ENCODE measurements around the gene HTT-AS.
A peak's percentile ranks its signal among the peaks of the same experiment; 100 is the strongest.
"Not testable (repeated sequence)": the region's sequence is repeated elsewhere in the genome, so short reads cannot be mapped to it uniquely, and the experiment has no call there.

The HTT-AS gene

DNA sequence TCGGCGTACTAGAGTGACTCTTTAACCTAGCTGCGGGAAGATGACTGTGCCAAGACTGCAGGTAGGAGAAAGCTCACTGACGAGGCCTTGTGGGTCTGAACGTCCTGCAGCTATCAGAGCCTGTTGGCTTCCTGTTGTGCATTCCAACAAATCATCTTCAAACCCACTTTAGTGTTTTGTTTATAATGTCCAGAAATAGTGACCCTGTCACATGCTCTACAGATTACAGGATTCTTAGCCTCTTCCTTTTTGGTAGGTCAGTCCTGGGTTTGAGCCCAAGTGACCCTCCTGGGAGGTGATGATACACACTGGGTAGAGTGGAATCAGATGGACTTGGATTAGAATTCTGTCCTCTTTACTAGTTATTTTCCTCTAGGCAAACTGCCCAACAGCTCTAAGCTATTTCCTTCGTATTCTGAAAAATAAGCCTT lies 33.4 kb upstream of the HTT-AS start:
- no peaks in the 10 kb centered on the region for H3K27me3 Mint-ChIP-seq
- peak overlapping the region; percentile 15 for H3K27ac Mint-ChIP-seq
- H3K9me3 Mint-ChIP-seq = no peaks in the 10 kb centered on the region
- no peak overlapping the region for H3K4me3 Mint-ChIP-seq
- peaks cover 17% of the 10 kb centered on the region for H3K4me1 Mint-ChIP-seq (ENCODE audit: low read depth)
- DNase-seq = no peak
- peaks cover 86% of the 10 kb centered on the region for H3K36me3 Mint-ChIP-seq (ENCODE audit: low read depth)

- no peaks in the 10 kb centered on the region for H3K9me3 Mint-ChIP-seq
- no peak for DNase-seq
- no peak overlapping the region for H3K4me3 Mint-ChIP-seq
- peaks cover 17% of the 10 kb centered on the region for H3K4me1 Mint-ChIP-seq (ENCODE audit: low read depth)
- H3K36me3 Mint-ChIP-seq (ENCODE audit: low read depth) = peaks cover 86% of the 10 kb centered on the region
- H3K27me3 Mint-ChIP-seq = no peaks in the 10 kb centered on the region
- H3K27ac Mint-ChIP-seq = peak overlapping the region; percentile 15
Observed at GRCh38 chr4:3107271-3107670, 32.9 kb upstream of the HTT-AS start.

DNA sequence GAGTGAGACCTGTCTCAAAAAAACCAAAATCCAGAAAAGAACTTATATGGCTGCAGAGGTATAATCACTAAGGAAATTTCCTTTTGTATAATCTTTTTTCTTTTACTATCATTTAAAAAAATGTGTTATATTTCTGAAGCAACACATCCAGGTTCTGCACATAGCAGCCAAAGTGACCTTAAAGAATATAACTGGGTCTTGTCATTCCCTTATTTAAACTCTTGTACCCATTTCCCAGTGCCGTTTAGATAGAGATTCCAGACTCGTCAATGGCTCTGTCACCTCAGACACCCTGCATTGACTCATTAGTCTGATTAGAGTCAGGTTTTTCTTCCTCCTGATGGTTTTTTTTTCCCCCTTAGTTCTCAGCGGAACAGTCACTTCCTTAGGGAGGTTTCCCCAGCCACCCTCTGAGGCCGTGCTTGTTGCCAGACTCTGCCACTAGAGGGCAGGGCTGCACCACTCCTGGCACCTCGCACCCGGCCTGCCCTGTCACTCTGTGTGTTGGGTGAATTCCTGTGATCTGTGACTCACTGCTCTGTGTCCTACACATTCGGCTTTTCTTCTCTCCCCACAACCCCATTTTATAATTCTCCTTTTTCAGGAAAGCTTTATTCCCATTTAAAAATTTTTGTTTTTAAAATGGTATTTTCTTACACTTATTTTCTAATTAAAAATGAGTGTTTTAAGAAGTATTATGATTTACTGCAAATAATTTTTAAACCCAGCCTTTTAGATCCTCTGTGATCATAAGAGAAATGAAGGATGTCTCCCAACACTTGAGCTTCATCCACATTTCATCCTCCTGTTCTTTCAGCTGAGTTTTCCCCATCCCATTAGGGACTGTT lies 32.2 kb upstream of the HTT-AS start:
- peaks cover 85% of the 10 kb centered on the region for H3K36me3 Mint-ChIP-seq (ENCODE audit: low read depth)
- peaks cover 17% of the 10 kb centered on the region for H3K4me1 Mint-ChIP-seq (ENCODE audit: low read depth)
- H3K27me3 Mint-ChIP-seq = no peaks in the 10 kb centered on the region
- peak; percentile 95 for DNase-seq
- H3K9me3 Mint-ChIP-seq = no peaks in the 10 kb centered on the region
- H3K27ac Mint-ChIP-seq = peak overlapping the region; percentile 84
- H3K4me3 Mint-ChIP-seq = no peak overlapping the region

- DNase-seq = no peak
- H3K27ac Mint-ChIP-seq = peak overlapping the region; percentile 27
- H3K36me3 Mint-ChIP-seq (ENCODE audit: low read depth) = peaks cover 76% of the 10 kb centered on the region
- H3K27me3 Mint-ChIP-seq = no peaks in the 10 kb centered on the region
- H3K4me3 Mint-ChIP-seq = no peak overlapping the region
- H3K4me1 Mint-ChIP-seq (ENCODE audit: low read depth) = peaks cover 7% of the 10 kb centered on the region
- H3K9me3 Mint-ChIP-seq = no peaks in the 10 kb centered on the region
Observed at GRCh38 chr4:3098346-3098745, 24.0 kb upstream of the HTT-AS start.

GRCh38 chr4:3096202-3096601 lies 21.9 kb upstream of the HTT-AS start:
- Mint-ChIP-seq H3K36me3 (ENCODE audit: low read depth) (peaks cover 75% of the 10 kb centered on the region), H3K27me3 (no peaks in the 10 kb centered on the region), H3K27ac (no peak overlapping the region), H3K4me1 (ENCODE audit: low read depth) (peaks cover 12% of the 10 kb centered on the region), H3K4me3 (no peak overlapping the region), H3K9me3 (no peaks in the 10 kb centered on the region)
- no peak for DNase-seq

GRCh38 chr4:3094701-3095100 lies 20.4 kb upstream of the HTT-AS start:
- H3K36me3 Mint-ChIP-seq (ENCODE audit: low read depth) = peaks cover 70% of the 10 kb centered on the region

GRCh38 chr4:3091464-3091863 lies 17.1 kb upstream of the HTT-AS start:
- Mint-ChIP-seq H3K4me1 (ENCODE audit: low read depth) (peaks cover 28% of the 10 kb centered on the region), H3K27me3 (no peaks in the 10 kb centered on the region), H3K4me3 (no peak overlapping the region), H3K36me3 (ENCODE audit: low read depth) (peaks cover 76% of the 10 kb centered on the region), H3K27ac (peak overlapping the region; percentile 34), H3K9me3 (no peaks in the 10 kb centered on the region)
- no peak for DNase-seq

More at GRCh38 chr4:3094701-3095100, 20.4 kb upstream of the HTT-AS start:
- DNase-seq, H3K27me3 Mint-ChIP-seq, H3K9me3 Mint-ChIP-seq, H3K27ac Mint-ChIP-seq, H3K4me3 Mint-ChIP-seq: not testable (repeated sequence)
- H3K4me1 Mint-ChIP-seq (ENCODE audit: low read depth) = peaks cover 16% of the 10 kb centered on the region

- H3K27ac Mint-ChIP-seq = peak overlapping the region; percentile 74
- peaks cover 66% of the 10 kb centered on the region for H3K4me1 Mint-ChIP-seq (ENCODE audit: low read depth)
- H3K4me3 Mint-ChIP-seq = no peak overlapping the region
- peaks cover 53% of the 10 kb centered on the region for H3K36me3 Mint-ChIP-seq (ENCODE audit: low read depth)
- DNase-seq = no peak
- H3K27me3 Mint-ChIP-seq = no peaks in the 10 kb centered on the region
- H3K9me3 Mint-ChIP-seq = no peaks in the 10 kb centered on the region
Observed at GRCh38 chr4:3087115-3087797, 12.9 kb upstream of the HTT-AS start.

GRCh38 chr4:3085948-3086670 lies 11.8 kb upstream of the HTT-AS start:
- H3K9me3 Mint-ChIP-seq = no peaks in the 10 kb centered on the region
- no peak for DNase-seq
- H3K36me3 Mint-ChIP-seq (ENCODE audit: low read depth) = peaks cover 50% of the 10 kb centered on the region
- H3K27ac Mint-ChIP-seq = peak overlapping the region; percentile 82
- H3K4me1 Mint-ChIP-seq (ENCODE audit: low read depth) = peaks cover 66% of the 10 kb centered on the region
- no peaks in the 10 kb centered on the region for H3K27me3 Mint-ChIP-seq
- peak overlapping the region; percentile 21 for H3K4me3 Mint-ChIP-seq

- Mint-ChIP-seq H3K4me1 (ENCODE audit: low read depth) (peaks cover 79% of the 10 kb centered on the region), H3K27ac (peak overlapping the region; percentile 82), H3K4me3 (no peak overlapping the region), H3K9me3 (no peaks in the 10 kb centered on the region), H3K27me3 (no peaks in the 10 kb centered on the region), H3K36me3 (ENCODE audit: low read depth) (peaks cover 50% of the 10 kb centered on the region)
- no peak for DNase-seq
Observed at GRCh38 chr4:3083732-3084131, 9.4 kb upstream of the HTT-AS start.

- Mint-ChIP-seq H3K4me3 (no peak overlapping the region), H3K36me3 (ENCODE audit: low read depth) (peaks cover 45% of the 10 kb centered on the region), H3K4me1 (ENCODE audit: low read depth) (peaks cover 78% of the 10 kb centered on the region), H3K27me3 (no peaks in the 10 kb centered on the region), H3K27ac (peak overlapping the region; percentile 1), H3K9me3 (no peaks in the 10 kb centered on the region)
- no peak for DNase-seq
Observed at GRCh38 chr4:3082925-3083515, 8.7 kb upstream of the HTT-AS start.

- H3K4me3 Mint-ChIP-seq = no peak overlapping the region
- H3K4me1 Mint-ChIP-seq (ENCODE audit: low read depth) = peaks cover 70% of the 10 kb centered on the region
- peaks cover 40% of the 10 kb centered on the region for H3K36me3 Mint-ChIP-seq (ENCODE audit: low read depth)
- H3K27me3 Mint-ChIP-seq = no peaks in the 10 kb centered on the region
- no peak for DNase-seq
- no peak overlapping the region for H3K27ac Mint-ChIP-seq
- H3K9me3 Mint-ChIP-seq = no peaks in the 10 kb centered on the region
Observed at GRCh38 chr4:3079694-3080123, 5.4 kb upstream of the HTT-AS start.

DNA sequence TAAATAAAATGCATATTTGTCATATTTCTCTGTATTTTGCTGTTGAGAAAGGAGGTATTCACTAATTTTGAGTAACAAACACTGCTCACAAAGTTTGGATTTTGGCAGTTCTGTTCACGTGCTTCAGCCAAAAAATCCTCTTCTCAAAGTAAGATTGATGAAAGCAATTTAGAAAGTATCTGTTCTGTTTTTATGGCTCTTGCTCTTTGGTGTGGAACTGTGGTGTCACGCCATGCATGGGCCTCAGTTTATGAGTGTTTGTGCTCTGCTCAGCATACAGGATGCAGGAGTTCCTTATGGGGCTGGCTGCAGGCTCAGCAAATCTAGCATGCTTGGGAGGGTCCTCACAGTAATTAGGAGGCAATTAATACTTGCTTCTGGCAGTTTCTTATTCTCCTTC lies 3.5 kb upstream of the HTT-AS start:
- Mint-ChIP-seq H3K27me3 (no peaks in the 10 kb centered on the region), H3K4me3 (peak overlapping the region; percentile 16), H3K9me3 (no peaks in the 10 kb centered on the region), H3K36me3 (ENCODE audit: low read depth) (peaks cover 34% of the 10 kb centered on the region), H3K4me1 (ENCODE audit: low read depth) (peaks cover 55% of the 10 kb centered on the region), H3K27ac (peak overlapping the region; percentile 23)
- DNase-seq = no peak

GRCh38 chr4:3075652-3075981 lies 1.3 kb upstream of the HTT-AS start:
- no peak for DNase-seq

More at GRCh38 chr4:3075652-3075981, 1.3 kb upstream of the HTT-AS start:
- H3K4me1 Mint-ChIP-seq (ENCODE audit: low read depth) = peaks cover 39% of the 10 kb centered on the region
- H3K4me3 Mint-ChIP-seq = peak overlapping the region; percentile 90
- H3K27me3 Mint-ChIP-seq = no peaks in the 10 kb centered on the region
- no peaks in the 10 kb centered on the region for H3K9me3 Mint-ChIP-seq
- H3K27ac Mint-ChIP-seq = peak overlapping the region; percentile 93
- H3K36me3 Mint-ChIP-seq (ENCODE audit: low read depth) = peaks cover 26% of the 10 kb centered on the region
